Peyer's patch (tissue), 4 donors: ENCODE measurements around the gene ZNF217. TPM values are rescaled to one million over a fixed set of nuclear protein-coding genes. Genes with fewer than 3 reads are reported as not detected.
"Not testable (repeated sequence)": the region's sequence is repeated elsewhere in the genome, so short reads cannot be mapped to it uniquely, and the experiment has no call there.

Experiments
- DNase-seq, 3 donors: peaks; one replicate each; pipeline ENCODE4 v3.0.0-alpha.2; 2017 to 2019
- H3K27ac ChIP-seq, 4 donors: fragments of 200-600 bp; sonication (generic); one replicate each; pipeline ENCODE4 v1.5.1; 2016 to 2019
- H3K27me3 ChIP-seq, 2 donors: fragments of 200-600 bp; sonication (generic); one replicate each; pipeline ENCODE4 v1.5.1; 2019
- H3K36me3 ChIP-seq, 3 donors: fragments of 200-600 bp; sonication (generic); one replicate each; pipeline ENCODE4 v1.5.1; 2016 to 2019
- H3K4me1 ChIP-seq, 4 donors: fragments of 200-600 bp; sonication (generic); one replicate each; pipeline ENCODE4 v1.5.1; 2016 to 2019
- H3K4me3 ChIP-seq, 4 donors: fragments of 200-600 bp; sonication (generic); 1 replicate in 3 of 4; 2 replicates in 1 of 4; pipeline ENCODE4 v1.5.1; 2016 to 2019; ENCODE audit warnings: mild to moderate bottlenecking in 1 of 4
- H3K9me3 ChIP-seq, 4 donors: fragments of 200-600 bp; sonication (generic); one replicate each; pipeline ENCODE4 v1.5.1; 2016 to 2019; ENCODE audit warnings: mild to moderate bottlenecking in 1 of 4
- POLR2A ChIP-seq, 2 donors: fragments of 450-650 bp; IDR thresholded peaks; one replicate each; pipeline ENCODE4 v1.5.1; 2017; ENCODE audit warnings: antibody characterized with exemption in 2 of 2, mild to moderate bottlenecking in 2 of 2, moderate library complexity in 2 of 2
- small RNA-seq, 2 donors: library from RNA; depleted of rRNA; stranded (forward); fragments of <200 nt; gene quantifications; one replicate each; pipeline ENCODE3, GENCODE V24; 2016
- total RNA-seq, 4 donors: library from RNA; depleted of rRNA; stranded (reverse); fragments of >200 nt; gene quantifications; one replicate each; pipeline ENCODE4 v1.1.0, GENCODE V29; 2016
- TF ChIP-seq, protein P1 (sequence below), 6 experiments: fragments of 450-650 bp in 4 of 6; fragments of 200-600 bp in 2 of 6; sonication (generic) in 1 of 6; IDR thresholded peaks; one replicate each; pipeline ENCODE4 v1.5.1; 2017 to 2019; ENCODE audit warnings: antibody characterized with exemption in 6 of 6, mild to moderate bottlenecking in 3 of 6, moderate library complexity in 1 of 6

The ZNF217 gene
- total RNA-seq, 4 donors from 2014 or later, result 23.3 to 59.4 (median 43.4) TPM

DNA sequence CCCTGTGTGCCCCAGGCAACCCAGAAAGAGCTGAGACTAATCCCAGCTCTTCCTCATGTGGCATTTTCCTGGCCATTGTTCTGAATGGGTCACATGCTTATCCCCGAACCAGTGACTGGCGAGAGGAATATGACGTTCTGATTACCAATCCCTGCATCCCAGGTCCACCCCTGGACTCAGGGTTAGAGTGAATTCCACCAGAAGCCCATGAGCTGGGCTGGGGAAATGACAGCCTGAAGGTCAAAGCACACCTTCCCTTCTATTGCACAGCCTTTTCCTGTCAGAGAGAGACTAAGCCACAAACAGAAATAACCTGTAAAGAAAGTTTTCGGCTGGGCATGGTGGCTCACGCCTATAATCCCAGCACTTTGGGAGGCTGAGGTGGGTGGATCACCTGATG lies 70.9 kb downstream of the ZNF217 start:
- Histone ChIP-seq H3K27ac (no peak overlapping the region), H3K36me3 (no peaks in the 10 kb centered on the region), H3K4me1 (no peaks in the 10 kb centered on the region), H3K9me3 (no peaks in the 10 kb centered on the region), H3K27me3 (no peaks in the 10 kb centered on the region), H3K4me3 (no peak overlapping the region)
- TF ChIP-seq, protein P1, sequence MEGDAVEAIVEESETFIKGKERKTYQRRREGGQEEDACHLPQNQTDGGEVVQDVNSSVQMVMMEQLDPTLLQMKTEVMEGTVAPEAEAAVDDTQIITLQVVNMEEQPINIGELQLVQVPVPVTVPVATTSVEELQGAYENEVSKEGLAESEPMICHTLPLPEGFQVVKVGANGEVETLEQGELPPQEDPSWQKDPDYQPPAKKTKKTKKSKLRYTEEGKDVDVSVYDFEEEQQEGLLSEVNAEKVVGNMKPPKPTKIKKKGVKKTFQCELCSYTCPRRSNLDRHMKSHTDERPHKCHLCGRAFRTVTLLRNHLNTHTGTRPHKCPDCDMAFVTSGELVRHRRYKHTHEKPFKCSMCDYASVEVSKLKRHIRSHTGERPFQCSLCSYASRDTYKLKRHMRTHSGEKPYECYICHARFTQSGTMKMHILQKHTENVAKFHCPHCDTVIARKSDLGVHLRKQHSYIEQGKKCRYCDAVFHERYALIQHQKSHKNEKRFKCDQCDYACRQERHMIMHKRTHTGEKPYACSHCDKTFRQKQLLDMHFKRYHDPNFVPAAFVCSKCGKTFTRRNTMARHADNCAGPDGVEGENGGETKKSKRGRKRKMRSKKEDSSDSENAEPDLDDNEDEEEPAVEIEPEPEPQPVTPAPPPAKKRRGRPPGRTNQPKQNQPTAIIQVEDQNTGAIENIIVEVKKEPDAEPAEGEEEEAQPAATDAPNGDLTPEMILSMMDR (IDR thresholded peaks at IDR 0.05), result no peak
- no peak for TF ChIP-seq POLR2A (IDR thresholded peaks at IDR 0.05)
- DNase-seq, result no peak

DNA sequence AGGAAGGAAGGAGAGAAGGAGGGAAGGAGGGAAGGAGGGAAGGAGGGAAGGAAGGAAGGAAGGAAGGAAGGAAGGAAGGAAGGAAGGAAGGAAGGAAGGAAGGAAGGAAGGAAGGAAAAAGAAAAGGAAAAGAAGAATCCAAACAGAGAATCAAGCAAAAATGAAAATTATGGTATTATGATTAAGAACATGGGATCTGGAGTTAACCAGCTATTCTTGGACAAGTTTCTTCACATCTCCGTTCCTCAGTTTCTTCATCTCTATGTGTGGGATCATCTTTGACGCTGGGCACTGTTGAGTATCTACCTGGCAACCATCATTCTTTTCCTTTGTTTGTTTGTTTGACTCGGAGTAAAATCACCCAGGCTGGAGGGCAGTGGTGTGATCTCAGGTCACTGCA lies 71.6 kb downstream of the ZNF217 start:
- no peaks in the 10 kb centered on the region for H3K27me3 ChIP-seq
- no peaks in the 10 kb centered on the region for H3K36me3 ChIP-seq
- no peak for DNase-seq

GRCh38 chr20:53521421-53521820 lies 72.2 kb downstream of the ZNF217 start:
- H3K27me3 ChIP-seq, H3K9me3 ChIP-seq, H3K36me3 ChIP-seq, H3K27ac ChIP-seq, H3K4me1 ChIP-seq, DNase-seq, H3K4me3 ChIP-seq: not testable (repeated sequence)

More for the DNA sequence above, 71.6 kb downstream of the ZNF217 start:
- no peaks in the 10 kb centered on the region for H3K9me3 ChIP-seq
- no peak overlapping the region for H3K4me3 ChIP-seq
- H3K27ac ChIP-seq, result no peak overlapping the region
- no peak for TF ChIP-seq POLR2A (IDR thresholded peaks at IDR 0.05)
- TF ChIP-seq, protein P1 (IDR thresholded peaks at IDR 0.05), result no peak
- H3K4me1 ChIP-seq, result no peaks in the 10 kb centered on the region

DNA sequence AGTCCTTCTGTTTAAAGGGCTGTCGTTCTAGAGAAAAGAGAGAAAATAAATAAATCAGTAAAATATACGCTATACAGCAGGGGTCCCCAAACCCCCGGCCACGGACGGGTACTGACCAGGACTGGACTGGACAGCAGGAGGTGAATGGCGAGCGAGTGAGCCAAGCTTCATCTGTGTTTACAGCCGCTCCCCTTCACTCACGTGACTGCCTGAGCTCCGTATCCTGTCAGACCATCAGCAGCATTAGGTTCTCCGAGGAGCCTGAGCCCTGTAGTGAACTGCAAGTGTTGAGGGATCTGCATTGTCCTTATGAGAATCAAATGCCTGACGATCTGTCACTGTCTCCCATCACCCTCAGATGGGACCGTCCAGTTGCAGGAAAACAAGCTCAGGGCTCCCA lies 76.5 kb downstream of the ZNF217 start:
- Histone ChIP-seq H3K4me3 (no peak overlapping the region), H3K27me3 (no peaks in the 10 kb centered on the region), H3K36me3 (no peaks in the 10 kb centered on the region), H3K4me1 (no peaks in the 10 kb centered on the region), H3K9me3 (no peaks in the 10 kb centered on the region), H3K27ac (no peak overlapping the region)
- TF ChIP-seq, protein P1 (IDR thresholded peaks at IDR 0.05), result no peak
- TF ChIP-seq POLR2A (IDR thresholded peaks at IDR 0.05), result no peak
- peak in 1 of 3 donors; percentile 57 for DNase-seq

Small RNA genes within 50 kb of the gene (small RNA-seq; reads per million reads assigned to genes)
- 0 reads per million in 2 donors for gene RF00019
